GM23338 (cell line): ENCODE data around the gene COMMD7. TPM values are rescaled to one million over a fixed set of nuclear protein-coding genes. Genes with fewer than 3 reads are reported as not detected.

Source experiments
- ATAC-seq: fragments of 200-7000 bp; cut with Tn5 transposase; 3 replicates; pipeline ENCODE4 v1.9.1; 2020
- DNase-seq: peaks from one replicate; pipeline ENCODE4 v3.0.0-alpha.2; 2015; ENCODE audit warnings: low spot score
- H2AFZ ChIP-seq: fragments of 200-600 bp; sonication (generic); 2 replicates; pipeline ENCODE4 v1.8.0; 2016; ENCODE audit warnings: antibody characterized with exemption, mild to moderate bottlenecking, moderate library complexity
- H3F3A ChIP-seq: fragments of 200-600 bp; sonication (generic); replicated peaks from 2 replicates; pipeline ENCODE4 v1.8.0; 2017; ENCODE audit warnings: antibody characterized with exemption, mixed run types, low read depth
- H3K27ac ChIP-seq: fragments of 200-600 bp; sonication (generic); 2 replicates; pipeline ENCODE4 v1.6.1; 2016; ENCODE audit warnings: low read depth
- H3K27me3 ChIP-seq: fragments of 200-600 bp; sonication (generic); 2 replicates; pipeline ENCODE4 v1.8.0; 2016; ENCODE audit warnings: mild to moderate bottlenecking, mixed run types, moderate library complexity; ENCODE audit not compliant: insufficient read depth
- H3K36me3 ChIP-seq: fragments of 200-600 bp; sonication (generic); 2 replicates; pipeline ENCODE4 v1.8.0; 2016; ENCODE audit warnings: mild to moderate bottlenecking; ENCODE audit not compliant: insufficient read depth
- H3K4me1 ChIP-seq: fragments of 200-600 bp; sonication (generic); 2 replicates; pipeline ENCODE4 v1.8.0; 2016; ENCODE audit warnings: mild to moderate bottlenecking, moderate library complexity; ENCODE audit not compliant: insufficient read depth
- H3K4me2 ChIP-seq: fragments of 200-600 bp; sonication (generic); 2 replicates; pipeline ENCODE4 v1.7.1; 2017; ENCODE audit warnings: mixed run types
- H3K4me3 ChIP-seq: fragments of 200-600 bp; sonication (generic); 2 replicates; pipeline ENCODE4 v1.6.1; 2016; ENCODE audit warnings: mixed run types
- H3K79me2 ChIP-seq: fragments of 200-600 bp; sonication (generic); replicated peaks from 2 replicates; pipeline ENCODE4 v1.8.0; 2017; ENCODE audit warnings: mild to moderate bottlenecking; ENCODE audit not compliant: insufficient read depth
- H3K9me2 ChIP-seq: fragments of 200-600 bp; sonication (generic); 2 replicates; pipeline ENCODE4 v1.8.0; 2017; ENCODE audit not compliant: insufficient read depth
- H4K20me1 ChIP-seq: fragments of 200-600 bp; sonication (generic); replicated peaks from 2 replicates; pipeline ENCODE4 v1.8.0; 2017; ENCODE audit warnings: mild to moderate bottlenecking; ENCODE audit not compliant: insufficient read depth
- H3K27ac Mint-ChIP-seq: 2 replicates; pipeline ENCODE4 v1.8.0; 2020; ENCODE audit warnings: inconsistent platforms, mild to moderate bottlenecking, moderate library complexity, mixed read lengths
- H3K27me3 Mint-ChIP-seq: 3 replicates; pipeline ENCODE4 v1.8.0; 2022; ENCODE audit warnings: low read depth, mild to moderate bottlenecking, moderate library complexity, mixed read lengths, inconsistent platforms; ENCODE audit not compliant: insufficient read depth, poor library complexity
- H3K36me3 Mint-ChIP-seq: 3 replicates; pipeline ENCODE4 v1.8.0; 2021; ENCODE audit warnings: low read depth, mild to moderate bottlenecking, inconsistent platforms, moderate library complexity, mixed read lengths
- H3K4me1 Mint-ChIP-seq: 3 replicates; pipeline ENCODE4 v1.8.0; 2020; ENCODE audit warnings: mild to moderate bottlenecking, inconsistent platforms, mixed read lengths
- H3K4me3 Mint-ChIP-seq: 3 replicates; pipeline ENCODE4 v1.8.0; 2021; ENCODE audit warnings: moderate library complexity, mild to moderate bottlenecking, inconsistent platforms, mixed read lengths
- H3K9me3 Mint-ChIP-seq: 3 replicates; pipeline ENCODE4 v1.8.0; 2020; ENCODE audit warnings: moderate library complexity, mild to moderate bottlenecking, inconsistent platforms, mixed read lengths
- EZH2 ChIP-seq: fragments of 200-600 bp; sonication (generic); IDR thresholded peaks from one replicate; pipeline ENCODE4 v1.8.0; 2017; ENCODE audit warnings: antibody characterized with exemption, mild to moderate bottlenecking, low read depth; ENCODE audit not compliant: unreplicated experiment
- EZH2phosphoT487 ChIP-seq: fragments of 200-600 bp; sonication (generic); IDR thresholded peaks from one replicate; pipeline ENCODE4 v1.8.1; 2018; ENCODE audit warnings: antibody characterized with exemption; ENCODE audit not compliant: unreplicated experiment
- NANOG ChIP-seq: IDR thresholded peaks from 2 replicates; pipeline ENCODE4 v1.6.1; 2016; ENCODE audit warnings: antibody characterized with exemption, borderline replicate concordance
- POLR2AphosphoS5 ChIP-seq: IDR thresholded peaks from 2 replicates; pipeline ENCODE4 v1.6.1; 2016; ENCODE audit warnings: antibody characterized with exemption, low read depth
- STAT1 ChIP-seq: IDR thresholded peaks from one replicate; pipeline ENCODE4 v1.6.1; 2016; ENCODE audit warnings: antibody characterized with exemption; ENCODE audit not compliant: unreplicated experiment
- ZNF114 ChIP-seq: fragments of 250-450 bp; sonication (Bioruptor Pico); IDR thresholded peaks from 2 replicates; pipeline ENCODE4 v1.5.0; 2020; ENCODE audit warnings: mild to moderate bottlenecking, moderate library complexity
- ZNF331 ChIP-seq: fragments of 250-450 bp; sonication (Bioruptor Pico); IDR thresholded peaks from 2 replicates; pipeline ENCODE4 v1.5.0; 2020; ENCODE audit warnings: low read depth, mild to moderate bottlenecking, moderate library complexity
- polyA plus RNA-seq: library from polyadenylated mRNA; unstranded; fragments of >200 nt; fragmentation: Nextera tagmentation; extraction: Ambion mirVana; gene quantifications from 2 replicates; pipeline ENCODE4 v1.2.1, GENCODE V29; 2016
- total RNA-seq: library from RNA; depleted of rRNA; stranded (reverse); fragments of >200 nt; shearing (Covaris generic); gene quantifications from 2 replicates; pipeline ENCODE4 v1.2.3, GENCODE V29; 2014
- TF ChIP-seq, protein P1 (sequence below): IDR thresholded peaks from one replicate; pipeline ENCODE4 v1.6.1; 2018; ENCODE audit warnings: antibody characterized with exemption; ENCODE audit not compliant: unreplicated experiment
- TF ChIP-seq, protein P2 (sequence below): IDR thresholded peaks from 2 replicates; pipeline ENCODE4 v1.6.1; 2016; ENCODE audit warnings: antibody characterized with exemption

COMMD7 gene
- total and polyA plus RNA-seq, 2 experiments from 2014 or later: 67.3 to 86.4 TPM

DNA sequence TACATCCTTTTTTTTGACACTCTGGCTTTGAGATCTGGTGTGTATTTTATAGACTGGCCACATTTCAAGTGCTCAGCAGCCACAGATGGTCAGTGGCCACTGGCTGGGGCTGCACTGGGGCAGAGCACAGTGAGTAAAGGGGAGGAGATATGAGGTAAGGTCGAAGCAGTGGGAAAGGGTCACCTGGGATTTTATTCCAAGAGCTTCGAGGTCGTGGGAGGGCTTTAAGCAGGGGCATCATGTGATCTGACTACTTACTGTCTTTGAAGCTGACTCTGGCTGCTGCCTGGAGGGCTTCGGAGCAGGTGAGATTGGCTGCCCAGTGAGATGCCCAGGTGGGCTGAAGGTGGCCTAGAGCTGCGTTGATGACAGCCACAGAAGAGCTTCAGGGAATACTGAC, 76.2 kb downstream of the COMMD7 start (continued):
- TF ChIP-seq, protein P1, sequence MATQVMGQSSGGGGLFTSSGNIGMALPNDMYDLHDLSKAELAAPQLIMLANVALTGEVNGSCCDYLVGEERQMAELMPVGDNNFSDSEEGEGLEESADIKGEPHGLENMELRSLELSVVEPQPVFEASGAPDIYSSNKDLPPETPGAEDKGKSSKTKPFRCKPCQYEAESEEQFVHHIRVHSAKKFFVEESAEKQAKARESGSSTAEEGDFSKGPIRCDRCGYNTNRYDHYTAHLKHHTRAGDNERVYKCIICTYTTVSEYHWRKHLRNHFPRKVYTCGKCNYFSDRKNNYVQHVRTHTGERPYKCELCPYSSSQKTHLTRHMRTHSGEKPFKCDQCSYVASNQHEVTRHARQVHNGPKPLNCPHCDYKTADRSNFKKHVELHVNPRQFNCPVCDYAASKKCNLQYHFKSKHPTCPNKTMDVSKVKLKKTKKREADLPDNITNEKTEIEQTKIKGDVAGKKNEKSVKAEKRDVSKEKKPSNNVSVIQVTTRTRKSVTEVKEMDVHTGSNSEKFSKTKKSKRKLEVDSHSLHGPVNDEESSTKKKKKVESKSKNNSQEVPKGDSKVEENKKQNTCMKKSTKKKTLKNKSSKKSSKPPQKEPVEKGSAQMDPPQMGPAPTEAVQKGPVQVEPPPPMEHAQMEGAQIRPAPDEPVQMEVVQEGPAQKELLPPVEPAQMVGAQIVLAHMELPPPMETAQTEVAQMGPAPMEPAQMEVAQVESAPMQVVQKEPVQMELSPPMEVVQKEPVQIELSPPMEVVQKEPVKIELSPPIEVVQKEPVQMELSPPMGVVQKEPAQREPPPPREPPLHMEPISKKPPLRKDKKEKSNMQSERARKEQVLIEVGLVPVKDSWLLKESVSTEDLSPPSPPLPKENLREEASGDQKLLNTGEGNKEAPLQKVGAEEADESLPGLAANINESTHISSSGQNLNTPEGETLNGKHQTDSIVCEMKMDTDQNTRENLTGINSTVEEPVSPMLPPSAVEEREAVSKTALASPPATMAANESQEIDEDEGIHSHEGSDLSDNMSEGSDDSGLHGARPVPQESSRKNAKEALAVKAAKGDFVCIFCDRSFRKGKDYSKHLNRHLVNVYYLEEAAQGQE: no peak
- TF ChIP-seq EZH2 (no peak), STAT1 (no peak), ZNF114 (no peak), ZNF331 (no peak), EZH2phosphoT487 (no peak), POLR2AphosphoS5 (no peak), NANOG (no peak)
- TF ChIP-seq, protein P2, sequence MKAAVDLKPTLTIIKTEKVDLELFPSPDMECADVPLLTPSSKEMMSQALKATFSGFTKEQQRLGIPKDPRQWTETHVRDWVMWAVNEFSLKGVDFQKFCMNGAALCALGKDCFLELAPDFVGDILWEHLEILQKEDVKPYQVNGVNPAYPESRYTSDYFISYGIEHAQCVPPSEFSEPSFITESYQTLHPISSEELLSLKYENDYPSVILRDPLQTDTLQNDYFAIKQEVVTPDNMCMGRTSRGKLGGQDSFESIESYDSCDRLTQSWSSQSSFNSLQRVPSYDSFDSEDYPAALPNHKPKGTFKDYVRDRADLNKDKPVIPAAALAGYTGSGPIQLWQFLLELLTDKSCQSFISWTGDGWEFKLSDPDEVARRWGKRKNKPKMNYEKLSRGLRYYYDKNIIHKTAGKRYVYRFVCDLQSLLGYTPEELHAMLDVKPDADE: no peak

DNA sequence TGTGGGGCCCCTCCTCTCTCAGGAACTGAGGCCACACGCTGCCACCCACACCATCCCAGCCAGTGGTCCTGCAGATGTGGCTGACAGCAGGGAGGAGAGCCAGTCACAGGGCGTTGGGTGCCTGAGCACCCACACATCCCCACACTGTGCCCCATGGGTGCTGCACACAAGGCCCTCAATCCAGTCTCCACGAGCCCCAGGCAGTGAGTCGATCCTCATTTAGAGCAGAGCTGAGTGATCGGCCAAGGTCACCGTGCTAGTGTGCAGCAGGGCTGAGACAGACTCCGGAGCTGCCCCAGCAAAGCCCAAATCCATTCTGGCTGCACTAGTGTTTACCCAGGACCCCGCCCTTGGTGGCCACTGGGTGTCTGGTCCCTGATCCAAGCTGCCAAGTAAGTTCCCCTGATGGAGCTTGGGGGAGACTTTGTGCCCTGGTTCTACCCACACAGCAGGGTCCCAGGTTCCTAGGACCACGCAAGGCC, 78.5 kb downstream of the COMMD7 start:
- no peaks in the 10 kb centered on the region; the same call in 1 of the 2 replicates for H4K20me1 ChIP-seq
- Mint-ChIP-seq H3K4me3 (no peak overlapping the region), H3K27ac (no peak overlapping the region), H3K36me3 (no peaks in the 10 kb centered on the region; the same call in 2 of the 3 replicates), H3K9me3 (peaks cover 8% of the 10 kb centered on the region; the same call in 2 of the 3 replicates), H3K4me1 (peaks cover 10% of the 10 kb centered on the region), H3K27me3 (peaks cover 2% of the 10 kb centered on the region)
- H3K79me2 ChIP-seq: no peaks in the 10 kb centered on the region
- H3F3A ChIP-seq: peaks cover 15% of the 10 kb centered on the region
- H3K4me2 ChIP-seq: no peak overlapping the region
- H3K4me3 ChIP-seq: no peak overlapping the region
- 0 out of 2 replicates have a peak, but pooled peaks cover 8% of the 10 kb centered on the region for H3K4me1 ChIP-seq
- H3K27ac ChIP-seq: no peak overlapping the region
- H2AFZ ChIP-seq: peak overlapping the region; percentile 86
- no peaks in the 10 kb centered on the region for H3K27me3 ChIP-seq
- H3K36me3 ChIP-seq: no peaks in the 10 kb centered on the region; the same call in 1 of the 2 replicates
- H3K9me2 ChIP-seq: peaks cover 4% of the 10 kb centered on the region; the same call in 1 of the 2 replicates
- ATAC-seq (no peak; the same call in 2 of the 3 replicates), DNase-seq (no peak)
- TF ChIP-seq ZNF114: no peak
- no peak for TF ChIP-seq NANOG
- no peak for TF ChIP-seq ZNF331
- TF ChIP-seq EZH2phosphoT487: no peak
- TF ChIP-seq POLR2AphosphoS5: no peak
- TF ChIP-seq, protein P1: no peak
